A673 (cell line): ENCODE results near the gene FCRLA.

Source experiments
- EZH2 ChIP-seq: fragments of 200-600 bp; sonication (generic); IDR thresholded peaks from 2 replicates; pipeline ENCODE4 v1.6.1; 2017; ENCODE audit warnings: borderline replicate concordance, low read depth, mild to moderate bottlenecking, mixed read lengths, antibody characterized with exemption, low read length; ENCODE audit not compliant: poor library complexity, severe bottlenecking
- TF ChIP-seq, protein P1 (sequence below): fragments of 300-800, 200-600 bp; sonication (generic); conservative IDR thresholded peaks from 2 replicates; pipeline ENCODE4 v1.5.1; 2017; ENCODE audit warnings: low read depth, mild to moderate bottlenecking, antibody characterized with exemption, low read length, moderate library complexity, mixed read lengths

DNA sequence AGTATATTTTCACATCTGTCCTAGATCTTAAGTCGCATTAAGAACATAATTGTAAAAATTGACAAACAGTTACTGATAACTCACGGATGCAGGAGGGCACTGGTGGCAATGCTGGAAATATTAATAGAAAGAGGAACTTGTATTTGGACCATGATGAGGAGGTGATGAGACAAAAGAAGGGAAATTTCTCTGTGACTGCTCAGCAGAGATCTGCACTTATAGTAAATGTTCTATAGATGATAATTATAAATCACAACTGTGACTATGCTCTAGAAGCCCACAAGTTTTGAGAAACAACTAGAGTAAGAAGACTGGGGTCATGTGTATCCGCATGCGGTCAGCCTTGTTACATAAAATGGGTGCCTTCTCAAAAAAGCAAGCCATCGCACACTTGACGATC lies 33.9 kb downstream of the FCRLA start:
- TF ChIP-seq, protein P1, sequence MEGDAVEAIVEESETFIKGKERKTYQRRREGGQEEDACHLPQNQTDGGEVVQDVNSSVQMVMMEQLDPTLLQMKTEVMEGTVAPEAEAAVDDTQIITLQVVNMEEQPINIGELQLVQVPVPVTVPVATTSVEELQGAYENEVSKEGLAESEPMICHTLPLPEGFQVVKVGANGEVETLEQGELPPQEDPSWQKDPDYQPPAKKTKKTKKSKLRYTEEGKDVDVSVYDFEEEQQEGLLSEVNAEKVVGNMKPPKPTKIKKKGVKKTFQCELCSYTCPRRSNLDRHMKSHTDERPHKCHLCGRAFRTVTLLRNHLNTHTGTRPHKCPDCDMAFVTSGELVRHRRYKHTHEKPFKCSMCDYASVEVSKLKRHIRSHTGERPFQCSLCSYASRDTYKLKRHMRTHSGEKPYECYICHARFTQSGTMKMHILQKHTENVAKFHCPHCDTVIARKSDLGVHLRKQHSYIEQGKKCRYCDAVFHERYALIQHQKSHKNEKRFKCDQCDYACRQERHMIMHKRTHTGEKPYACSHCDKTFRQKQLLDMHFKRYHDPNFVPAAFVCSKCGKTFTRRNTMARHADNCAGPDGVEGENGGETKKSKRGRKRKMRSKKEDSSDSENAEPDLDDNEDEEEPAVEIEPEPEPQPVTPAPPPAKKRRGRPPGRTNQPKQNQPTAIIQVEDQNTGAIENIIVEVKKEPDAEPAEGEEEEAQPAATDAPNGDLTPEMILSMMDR = no peak
- TF ChIP-seq EZH2 = no peak
